Measurements from ENCODE around the gene SF3B6. TPM values are rescaled to one million over a fixed set of nuclear protein-coding genes. Genes with fewer than 3 reads are reported as not detected.
A peak's percentile ranks its signal among the peaks of the same experiment; 100 is the strongest.

Gene SF3B6
- total and polyA plus RNA-seq, 8 donors: 16.7 to 65.4 (median 33.4) TPM

- WGBS, 2 donors: 0% methylated on average over 39 to 44 of the region's 44 CpGs
- Histone ChIP-seq H3K4me1 (peaks cover 0 to 9% (median 4%) of the 10 kb centered on the region in 3 donors), H3K36me3 (peaks cover 0 to 9% (median 0%) of the 10 kb centered on the region in 3 donors), H3K9me3 (no peaks in the 10 kb centered on the region), H3K27ac (peak within 1 kb of the TSS; percentile 80 to 93 (median 82)), H3K4me3 (peak within 1 kb of the TSS; percentile 26 to 69 (median 57)), H3K27me3 (no peaks in the 10 kb centered on the region)
- DNase-seq: peak; percentile 88 to 98 (median 93)
- TF ChIP-seq CTCF (IDR thresholded peaks at IDR 0.05): peak; percentile 96 to 99 (median 98)
- intact Hi-C loops (cut with DNase I): no loop called here
- peak; percentile 92 to 98 (median 92) for ATAC-seq
- FAIRE-seq: no peak
Observed at GRCh38 chr2:24084386-24085199, 8.5 kb upstream of the SF3B6 start, which contains the start of gene TP53I3. Gene TP53I3, minus strand, starts transcription at chr2:24084834. Its CDS starts 508 bp downstream, at chr2:24084326.

- intact Hi-C loops (cut with DNase I): no loop called here
- WGBS, 2 donors: 3% methylated on average over 30 of the region's 30 CpGs
- Histone ChIP-seq H3K9me3 (no peaks in the 10 kb centered on the region), H3K27me3 (no peaks in the 10 kb centered on the region), H3K4me1 (peaks cover 0 to 9% (median 4%) of the 10 kb centered on the region in 3 donors), H3K36me3 (peaks cover 0 to 16% (median 0%) of the 10 kb centered on the region in 3 donors), H3K27ac (peak overlapping the region; percentile 80 to 93 (median 82)), H3K4me3 (peak overlapping the region; percentile 26 to 69 (median 57))
- TF ChIP-seq CTCF (IDR thresholded peaks at IDR 0.05): no peak
- DNase-seq (peak in 3 of 6 donors; percentile 78 to 95 (median 83)), FAIRE-seq (no peak), ATAC-seq (peak; percentile 66 to 79 (median 74))
Observed at GRCh38 chr2:24083567-24084385, 7.7 kb upstream of the SF3B6 start.

- FAIRE-seq: no peak
- intact Hi-C loops (cut with DNase I): no loop called here
- TF ChIP-seq CTCF (IDR thresholded peaks at IDR 0.05): no peak
- Histone ChIP-seq H3K4me3 (peak overlapping the region; percentile 26 to 69 (median 57)), H3K27me3 (no peaks in the 10 kb centered on the region), H3K27ac (peak overlapping the region; percentile 80 to 93 (median 82)), H3K4me1 (peaks cover 0 to 10% (median 4%) of the 10 kb centered on the region in 3 donors), H3K36me3 (peaks cover 0 to 16% (median 0%) of the 10 kb centered on the region in 3 donors), H3K9me3 (no peaks in the 10 kb centered on the region)
- WGBS, 2 donors: 78 to 79% methylated on average over 8 of the region's 8 CpGs
- peak in 2 of 6 donors; percentile 36 to 59 for DNase-seq
- no peak for ATAC-seq
Observed at GRCh38 chr2:24082787-24083566, 6.9 kb upstream of the SF3B6 start.

GRCh38 chr2:24080701-24081100 is 4.6 kb upstream of the SF3B6 start:
- ATAC-seq (no peak), FAIRE-seq (no peak), DNase-seq (no peak)
- Histone ChIP-seq H3K4me1 (peaks cover 0 to 14% (median 4%) of the 10 kb centered on the region in 3 donors), H3K4me3 (no peak overlapping the region), H3K27ac (no peak overlapping the region), H3K27me3 (no peaks in the 10 kb centered on the region), H3K36me3 (peaks cover 0 to 16% (median 0%) of the 10 kb centered on the region in 3 donors), H3K9me3 (no peaks in the 10 kb centered on the region)
- intact Hi-C loops (cut with DNase I): no loop called here
- no peak for TF ChIP-seq CTCF (IDR thresholded peaks at IDR 0.05)
- 67 to 72% methylated on average over 2 of the region's 2 CpGs for WGBS, 2 donors

Data from pancreas (tissue), 10 donors.